GM12878 (cell line): Measurements from ENCODE around the gene GTF2IRD1. TPM values are rescaled to one million over a fixed set of nuclear protein-coding genes. Genes with fewer than 3 reads are reported as not detected.
"Not testable (repeated sequence)": the region's sequence is repeated elsewhere in the genome, so short reads cannot be mapped to it uniquely, and the experiment has no call there.

Experiments used
- ATAC-seq: fragments of 200-7000 bp; cut with Tn5 transposase; 3 replicates; pipeline ENCODE4 v1.9.1; 2020; ENCODE audit warnings: mild to moderate bottlenecking, moderate library complexity
- BruUV-seq: library from RNA; stranded (reverse); fragments of 400-500 nt; replicated peaks from 2 replicates; lab custom pipeline; 2021; lab: Mats Ljungman, UMichigan
- CTCF ChIA-PET: fragments of 300-600 bp; sonication (Branson Sonifier 250); formaldehyde crosslinking; extraction: SDS; loops from one replicate; lab custom pipeline; 2021; ENCODE audit warnings: inconsistent platforms; lab: Yijun Ruan, JAX
- POLR2A ChIA-PET: fragments of 350-600 bp; formaldehyde crosslinking; extraction: SDS; loops from one replicate; lab custom pipeline; 2021; ENCODE audit warnings: inconsistent platforms; lab: Charles Lee
- RAD21 ChIA-PET: fragments of 300-600 bp; sonication (Branson Sonifier 250); formaldehyde crosslinking; loops from one replicate; lab custom pipeline; 2023; ENCODE audit warnings: antibody characterized with exemption; ENCODE audit not compliant: unreplicated experiment; lab: Charles Lee
- SMC1A ChIA-PET: fragments of 300-600 bp; sonication (Branson Sonifier 250); formaldehyde crosslinking; loops from one replicate; lab custom pipeline; 2023; ENCODE audit not compliant: unreplicated experiment, uncharacterized antibody; lab: Charles Lee
- DNase-seq: peaks from one replicate; pipeline ENCODE4 v3.0.0-alpha.2; 2011; ENCODE audit warnings: low read depth, low spot score
- FAIRE-seq: peaks from 3 replicates; lab custom pipeline; 2011; peaks lifted over from hg19 to GRCh38; lab: Jason Lieb, UNC
- H2AFZ ChIP-seq: 2 replicates; pipeline ENCODE4 v1.6.0; 2011; ENCODE audit warnings: low read depth, low read length, control low read depth; ENCODE audit not compliant: control insufficient read depth
- H3K27ac ChIP-seq: 2 replicates; pipeline ENCODE4 v1.5.1; 2011; ENCODE audit warnings: control low read depth; ENCODE audit not compliant: control insufficient read depth, insufficient read depth
- H3K27me3 ChIP-seq, 2 experiments: replicated peaks in 1 of 2; 2 replicates each; pipeline versions ENCODE4 v1.6.0 to v1.6.1; 2011; ENCODE audit warnings: low read length in 1 of 2; ENCODE audit not compliant: control insufficient read depth in 2 of 2, insufficient read depth in 2 of 2
- H3K36me3 ChIP-seq, 2 experiments: 2 replicates each; pipeline ENCODE4 v1.5.1; 2011; ENCODE audit warnings: low read length in 1 of 2; ENCODE audit not compliant: control insufficient read depth in 2 of 2, insufficient read depth in 2 of 2
- H3K4me1 ChIP-seq: 2 replicates; pipeline ENCODE4 v1.6.1; 2011; ENCODE audit warnings: mild to moderate bottlenecking, low read length, moderate library complexity, mixed read lengths; ENCODE audit not compliant: control insufficient read depth, insufficient read depth
- H3K4me2 ChIP-seq: 2 replicates; pipeline ENCODE4 v1.6.0; 2011; ENCODE audit warnings: control low read depth; ENCODE audit not compliant: control insufficient read depth, insufficient read depth
- H3K4me3 ChIP-seq: fragments of 200-600 bp; sonication (generic); 2 replicates; pipeline ENCODE4 v1.5.1; 2016
- H3K79me2 ChIP-seq: 2 replicates; pipeline ENCODE4 v1.6.0; 2011; ENCODE audit warnings: low read length; ENCODE audit not compliant: control insufficient read depth, insufficient read depth
- H3K9ac ChIP-seq: 2 replicates; pipeline ENCODE4 v1.8.0; 2011; ENCODE audit warnings: low read length, control low read depth, mixed read lengths; ENCODE audit not compliant: control insufficient read depth, insufficient read depth
- H3K9me3 ChIP-seq: replicated peaks from 3 replicates; pipeline ENCODE4 v1.5.1; 2011; ENCODE audit warnings: mild to moderate bottlenecking, low read length; ENCODE audit not compliant: control insufficient read depth, insufficient read depth
- H4K20me1 ChIP-seq: 2 replicates; pipeline ENCODE4 v1.6.0; 2011; ENCODE audit not compliant: control insufficient read depth, insufficient read depth
- EGR1 ChIP-seq, 2 experiments: IDR thresholded peaks; 1 replicate in 1 of 2; 2 replicates in 1 of 2; pipeline ENCODE4 v1.6.1; 2011 to 2012; ENCODE audit warnings: low read depth in 2 of 2, low read length in 2 of 2, borderline replicate concordance in 1 of 2, mild to moderate bottlenecking in 1 of 2, moderate library complexity in 1 of 2
- WGBS: methylation state at CpG from one replicate; pipeline ENCODE4 v1.1.6; 2016; ENCODE audit warnings: low lambda C conversion rate; ENCODE audit not compliant: insufficient replicate concordance, insufficient coverage; ENCODE audit errors: missing lambda C conversion rate; 5-methylcytosine and 5-hydroxymethylcytosine counted together
- in situ Hi-C: fragments of 300-500 bp; cut with MboI; formaldehyde crosslinking; loops from 9 replicates; pipeline ENCODE4 v1.14.3; 2018; ENCODE audit warnings: mixed read lengths
- intact Hi-C: fragments of 100-400 bp; cut with micrococcal nuclease; formaldehyde crosslinking; loops from one replicate; pipeline ENCODE4 v1.14.2; 2022; ENCODE audit not compliant: unreplicated experiment
- polyA plus RNA-seq, 11 experiments: library from polyadenylated mRNA; depleted of rRNA in 4 of 11; unstranded in 6 of 11; stranded (reverse) in 5 of 11; fragments of >200 nt; fragmentation: Nextera tagmentation in 4 of 11; fragmentation: Illumina TruSeq in 1 of 11; extraction: Ambion mirVana in 4 of 11; extraction: Trizol in 1 of 11; gene quantifications; 1 replicate in 1 of 11; 2 replicates in 10 of 11; pipeline versions ENCODE4 v1.2.1 to v1.2.3, GENCODE V29; 2011 to 2016; ENCODE audit warnings: inconsistent platforms in 2 of 11, missing spikeins in 2 of 11, low read depth in 1 of 11
- total RNA-seq, 4 experiments: library from RNA; depleted of rRNA in 3 of 4; stranded (reverse); fragments of >200 nt in 3 of 4; fragmentation: Illumina TruSeq in 1 of 4; extraction: Trizol in 1 of 4; gene quantifications; 2 replicates each; pipeline versions ENCODE4 v1.2.1 to v1.2.3, GENCODE V29; 2013 to 2021

Gene GTF2IRD1
- total and polyA plus RNA-seq, 10 of the 15 experiments (the other 5 are each of a cell fraction or from before 2014, with no cell fraction given): 0.48 to 3.0 (median 1.3) TPM

GRCh38 chr7:74507538-74508319, 54.0 kb downstream of the GTF2IRD1 start:
- CTCF ChIA-PET: no interaction called here
- Histone ChIP-seq H3K4me2 (no peak overlapping the region), H3K79me2 (no peaks in the 10 kb centered on the region), H3K27ac (no peak overlapping the region), H3K27me3 (no peaks in the 10 kb centered on the region), H3K4me3 (no peak overlapping the region), H3K4me1 (no peaks in the 10 kb centered on the region), H4K20me1 (no peaks in the 10 kb centered on the region), H2AFZ (no peak overlapping the region), H3K9me3 (no peaks in the 10 kb centered on the region), H3K36me3 (no peaks in the 10 kb centered on the region; a peak in 1 of 4 replicates), H3K9ac (no peak overlapping the region)
- intact Hi-C loops: no loop called here
- no TSS peak for BruUV-seq
- in situ Hi-C loops: no loop called here
- no peak for ATAC-seq
- no peak for FAIRE-seq
- SMC1A ChIA-PET: no interaction called here
- POLR2A ChIA-PET: no interaction called here
- no peak for TF ChIP-seq EGR1 (IDR thresholded peaks at IDR 0.05; ENCODE audit: borderline replicate concordance in 1 of 2, low read depth in 2 of 2, low read length in 2 of 2)
- 70% methylated on average over 21 of the region's 21 CpGs for WGBS
- no peak for DNase-seq
- RAD21 ChIA-PET: interaction anchor here (0.7 kb wide), 1 partner anchor 1065 kb away, joined by 3 read pairs; no protein-coding TSS in a partner anchor

GRCh38 chr7:74509453-74509852, 55.7 kb downstream of the GTF2IRD1 start:
- H3K4me3 ChIP-seq, SMC1A ChIA-PET, in situ Hi-C loops, H3K27me3 ChIP-seq, H3K4me1 ChIP-seq, FAIRE-seq, H3K27ac ChIP-seq, H4K20me1 ChIP-seq, H3K9ac ChIP-seq, H3K9me3 ChIP-seq, ATAC-seq, intact Hi-C loops, H3K36me3 ChIP-seq, DNase-seq, POLR2A ChIA-PET, H2AFZ ChIP-seq, H3K79me2 ChIP-seq, BruUV-seq, H3K4me2 ChIP-seq, RAD21 ChIA-PET: not testable (repeated sequence)
- WGBS: 54% methylated on average over 10 of the region's 10 CpGs
- CTCF ChIA-PET: interaction anchor here (0.5 kb wide), 1 partner anchor 195 kb away, joined by 3 read pairs; no protein-coding TSS in a partner anchor
